Cerebellar cortex (tissue), 1 donor: ENCODE results near the gene GABRD.

Experiments used
- DNase-seq: peaks from one replicate; pipeline ENCODE4 v3.0.0-alpha.2; 2015; ENCODE audit warnings: low spot score

The GABRD gene

GRCh38 chr1:2018217-2019171, 651 bp upstream of the GABRD start:
- DNase-seq, result no peak

- DNase-seq, result no peak
These were observed 595 bp downstream of the GABRD start for GRCh38 chr1:2019571-2020309.

- DNase-seq, result no peak
These were observed 1.1 kb downstream of the GABRD start for GRCh38 chr1:2020310-2020655.

GRCh38 chr1:2021550-2021949, 2.4 kb downstream of the GABRD start:
- peak; percentile 58 for DNase-seq

GRCh38 chr1:2022063-2022770, 3.1 kb downstream of the GABRD start:
- peak; percentile 68 for DNase-seq

- DNase-seq, result no peak
These were observed 4.0 kb downstream of the GABRD start for GRCh38 chr1:2023187-2023586.

- DNase-seq, result no peak
These were observed 5.3 kb downstream of the GABRD start for GRCh38 chr1:2024451-2024850.

GRCh38 chr1:2024887-2025286, 5.7 kb downstream of the GABRD start:
- DNase-seq, result no peak

- DNase-seq, result no peak
These were observed 6.4 kb downstream of the GABRD start for GRCh38 chr1:2025491-2025981.

GRCh38 chr1:2027961-2028583, 8.9 kb downstream of the GABRD start:
- DNase-seq, result no peak

GRCh38 chr1:2028870-2029560, 9.9 kb downstream of the GABRD start:
- DNase-seq, result no peak

GRCh38 chr1:2029561-2029960, 10.4 kb downstream of the GABRD start:
- no peak for DNase-seq

- no peak for DNase-seq
These were observed 11.1 kb downstream of the GABRD start for GRCh38 chr1:2030076-2030871.

- DNase-seq, result peak; percentile 90
These were observed 12.7 kb downstream of the GABRD start for GRCh38 chr1:2031546-2032540.

GRCh38 chr1:2032737-2033136, 13.6 kb downstream of the GABRD start:
- peak; percentile 50 for DNase-seq

GRCh38 chr1:2033165-2033564, 14.0 kb downstream of the GABRD start:
- DNase-seq, result no peak

GRCh38 chr1:2036287-2036686, 17.1 kb downstream of the GABRD start:
- DNase-seq, result no peak

- DNase-seq, result no peak
These were observed 18.3 kb downstream of the GABRD start for GRCh38 chr1:2037314-2037979.

GRCh38 chr1:2038229-2038628, 19.1 kb downstream of the GABRD start:
- no peak for DNase-seq
